OCI-LY1 (cell line): ENCODE results near the gene ZNF576.
"Not testable (repeated sequence)": the region's sequence is repeated elsewhere in the genome, so short reads cannot be mapped to it uniquely, and the experiment has no call there.

Source experiments
- H2AFZ ChIP-seq: fragments of 200-600 bp; sonication (generic), shearing (Covaris generic); 2 replicates; pipeline ENCODE4 v1.6.0; 2014; ENCODE audit warnings: antibody characterized with exemption, mild to moderate bottlenecking, low read length
- H3F3A ChIP-seq: fragments of 200-600 bp; sonication (generic), shearing (Covaris generic); 2 replicates; pipeline ENCODE4 v1.6.0; 2014; ENCODE audit warnings: mild to moderate bottlenecking, antibody characterized with exemption, low read length, moderate library complexity; ENCODE audit not compliant: insufficient read depth
- H3K27ac ChIP-seq: fragments of 200-600 bp; sonication (generic); 2 replicates; pipeline ENCODE4 v1.5.1; 2014; ENCODE audit warnings: low read length, mixed run types, mild to moderate bottlenecking, low read depth; ENCODE audit not compliant: poor library complexity, severe bottlenecking
- H3K27me3 ChIP-seq: fragments of 200-600 bp; sonication (generic); 2 replicates; pipeline ENCODE4 v1.6.0; 2014; ENCODE audit warnings: antibody characterized with exemption, mild to moderate bottlenecking, low read length, moderate library complexity; ENCODE audit not compliant: insufficient read depth
- H3K36me3 ChIP-seq: fragments of 200-600 bp; sonication (generic); 2 replicates; pipeline ENCODE4 v1.6.1; 2014; ENCODE audit warnings: mild to moderate bottlenecking, antibody characterized with exemption, low read length, moderate library complexity, mixed read lengths; ENCODE audit not compliant: insufficient read depth
- H3K4me1 ChIP-seq: fragments of 200-600 bp; sonication (generic); 2 replicates; pipeline ENCODE4 v1.5.1; 2014; ENCODE audit warnings: mild to moderate bottlenecking, low read length, moderate library complexity; ENCODE audit not compliant: insufficient read depth, severe bottlenecking
- H3K4me2 ChIP-seq: fragments of 200-600 bp; sonication (generic), shearing (Covaris generic); 2 replicates; pipeline ENCODE4 v1.6.1; 2014; ENCODE audit warnings: low read length
- H3K4me3 ChIP-seq: fragments of 200-600 bp; sonication (generic); 2 replicates; pipeline ENCODE4 v1.5.1; 2014; ENCODE audit warnings: low read length, low read depth, mild to moderate bottlenecking, mixed read lengths; ENCODE audit not compliant: poor library complexity, severe bottlenecking
- H3K79me2 ChIP-seq: fragments of 200-600 bp; shearing (Covaris generic); 2 replicates; pipeline ENCODE4 v1.6.1; 2016; ENCODE audit warnings: mixed run types, low read length, mixed read lengths; ENCODE audit not compliant: insufficient read depth
- H3K9ac ChIP-seq: fragments of 200-600 bp; sonication (generic), shearing (Covaris generic); 2 replicates; pipeline ENCODE4 v1.6.1; 2014; ENCODE audit warnings: mild to moderate bottlenecking, low read length, mixed read lengths
- H3K9me2 ChIP-seq: fragments of 200-600 bp; sonication (generic), shearing (Covaris generic); 2 replicates; pipeline ENCODE4 v1.6.1; 2014; ENCODE audit warnings: low read depth, mild to moderate bottlenecking, low read length, mixed read lengths
- H3K9me3 ChIP-seq: fragments of 200-600 bp; shearing (Covaris generic); 2 replicates; pipeline ENCODE4 v1.6.1; 2014; ENCODE audit warnings: low read length, mixed read lengths
- H4K20me1 ChIP-seq: fragments of 200-600 bp; sonication (generic), shearing (Covaris generic); 2 replicates; pipeline ENCODE4 v1.6.0; 2016; ENCODE audit warnings: mild to moderate bottlenecking, low read length; ENCODE audit not compliant: insufficient read depth
- CTCF ChIP-seq: fragments of 200-600 bp; sonication (generic), shearing (Covaris generic); IDR thresholded peaks from 2 replicates; pipeline ENCODE4 v1.5.1; 2017; ENCODE audit warnings: mild to moderate bottlenecking, antibody characterized with exemption, low read length, moderate library complexity, mixed read lengths
- EZH2 ChIP-seq: fragments of 200-600 bp; sonication (generic), shearing (Covaris generic); IDR thresholded peaks from 2 replicates; pipeline ENCODE4 v1.8.0; 2017; ENCODE audit warnings: borderline replicate concordance, mixed run types, mild to moderate bottlenecking, antibody characterized with exemption, low read length, moderate library complexity, mixed read lengths

The ZNF576 gene

DNA sequence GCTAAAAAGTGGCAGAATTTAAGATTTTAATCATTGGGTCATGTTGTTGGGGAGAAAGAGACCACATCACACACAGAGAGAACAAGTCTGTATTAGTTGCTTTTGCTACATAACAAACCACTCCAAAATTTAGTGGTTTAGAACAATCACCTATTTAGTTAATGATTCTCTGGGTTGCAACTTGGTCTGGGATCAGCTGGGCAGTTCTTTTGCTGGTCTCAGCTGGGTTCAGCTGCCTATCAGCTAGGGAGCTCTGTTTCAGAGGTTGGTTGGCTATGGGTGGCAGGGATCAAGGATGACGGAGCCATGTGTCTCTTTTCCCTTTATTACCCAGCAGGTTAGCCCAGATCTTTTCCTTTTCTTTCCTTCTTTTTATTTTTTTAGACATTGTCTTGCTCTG is 11.9 kb upstream of the ZNF576 start:
- Histone ChIP-seq H3K9me3 (no peaks in the 10 kb centered on the region), H3K4me1 (peaks cover 15% of the 10 kb centered on the region), H3K4me2 (no peak overlapping the region), H3K27ac (peak overlapping the region; percentile 36), H3K36me3 (no peaks in the 10 kb centered on the region), H3K9ac (no peak overlapping the region), H3K79me2 (no peaks in the 10 kb centered on the region), H2AFZ (peak overlapping the region; percentile 56; the same call in 1 of the 2 replicates), H3K9me2 (no peaks in the 10 kb centered on the region), H4K20me1 (no peaks in the 10 kb centered on the region), H3K4me3 (no peak overlapping the region), H3K27me3 (no peaks in the 10 kb centered on the region), H3F3A (no peaks in the 10 kb centered on the region)
- no peak for TF ChIP-seq CTCF
- no peak for TF ChIP-seq EZH2

DNA sequence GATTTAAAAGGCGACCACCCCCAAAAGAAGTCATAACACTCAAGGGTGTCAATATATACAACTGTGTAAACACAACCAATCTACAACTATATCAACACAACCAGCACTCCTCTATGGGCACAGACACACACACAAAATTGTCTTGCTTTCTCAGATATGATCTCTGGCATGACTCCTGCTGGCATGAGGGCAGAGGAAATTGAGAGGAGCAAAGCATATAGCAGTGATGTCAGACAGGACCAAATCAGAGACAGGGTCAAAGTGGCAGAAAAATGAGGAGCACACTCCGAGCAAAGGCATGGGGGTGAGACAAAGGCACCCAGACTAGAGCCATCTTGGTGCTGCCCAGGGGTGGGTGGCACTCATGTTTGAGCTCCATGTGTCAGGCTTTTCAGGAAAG is 10.0 kb upstream of the ZNF576 start:
- TF ChIP-seq EZH2 = no peak
- no peak for TF ChIP-seq CTCF
- Histone ChIP-seq H3K36me3 (no peaks in the 10 kb centered on the region; the same call in 1 of the 2 replicates), H3K27me3 (no peaks in the 10 kb centered on the region), H4K20me1 (no peaks in the 10 kb centered on the region), H3K9me2 (no peaks in the 10 kb centered on the region), H2AFZ (no peak overlapping the region), H3K79me2 (no peaks in the 10 kb centered on the region), H3K4me1 (peaks cover 20% of the 10 kb centered on the region), H3K9ac (no peak overlapping the region), H3K27ac (no peak overlapping the region), H3K4me2 (no peak overlapping the region), H3F3A (no peaks in the 10 kb centered on the region), H3K4me3 (no peak overlapping the region), H3K9me3 (no peaks in the 10 kb centered on the region)

DNA sequence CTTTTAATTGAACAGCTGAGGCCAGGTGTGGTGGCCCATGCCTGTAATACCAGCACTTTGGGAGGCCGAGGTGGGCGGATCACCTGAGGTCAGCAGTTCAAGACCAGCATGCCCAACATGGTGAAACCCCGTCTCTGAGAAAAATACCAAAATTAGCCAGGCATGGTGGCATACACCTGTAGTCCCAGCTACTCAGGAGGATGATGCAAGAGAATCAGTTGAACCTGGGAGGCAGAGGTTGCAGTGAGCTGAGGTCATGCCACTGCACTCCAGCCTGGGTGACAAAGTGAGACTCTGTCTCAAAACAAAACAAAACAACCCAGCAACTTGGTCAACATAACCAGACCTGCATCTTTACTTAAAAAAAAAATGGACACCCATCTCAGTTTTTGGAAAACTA is 9.4 kb upstream of the ZNF576 start:
- H3K9ac ChIP-seq, H3K27me3 ChIP-seq, H3K36me3 ChIP-seq, H3K4me3 ChIP-seq, H3K79me2 ChIP-seq, H2AFZ ChIP-seq, H4K20me1 ChIP-seq, H3K9me3 ChIP-seq, H3K27ac ChIP-seq, H3K4me2 ChIP-seq, H3F3A ChIP-seq, H3K9me2 ChIP-seq: not testable (repeated sequence)
- peaks cover 20% of the 10 kb centered on the region for H3K4me1 ChIP-seq

DNA sequence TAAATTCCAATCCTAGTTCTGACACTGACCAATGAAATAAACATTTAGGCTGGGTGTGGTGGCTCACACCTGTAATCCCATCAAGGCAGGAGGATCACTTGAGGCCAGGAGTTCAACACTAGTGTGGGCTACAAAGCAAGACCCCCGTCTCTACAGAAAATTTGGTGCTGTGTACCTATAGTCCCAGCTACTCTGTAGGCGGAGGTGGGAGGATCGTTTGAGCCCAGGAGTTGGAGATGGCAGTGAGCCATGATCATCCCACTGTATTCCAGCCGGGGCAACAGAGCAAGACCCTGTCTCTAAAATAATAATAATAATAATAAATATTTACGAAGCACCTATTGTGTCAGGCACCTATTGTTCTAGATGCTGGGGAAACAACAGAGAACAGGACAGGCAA is 7.1 kb upstream of the ZNF576 start:
- H3K4me2 ChIP-seq = no peak overlapping the region
- H3F3A ChIP-seq = no peaks in the 10 kb centered on the region
- TF ChIP-seq CTCF = no peak
- H2AFZ ChIP-seq = no peak overlapping the region
- no peaks in the 10 kb centered on the region for H3K79me2 ChIP-seq
- peaks cover 13% of the 10 kb centered on the region; the same call in 1 of the 2 replicates for H3K36me3 ChIP-seq
- no peaks in the 10 kb centered on the region for H3K9me2 ChIP-seq
- H3K9me3 ChIP-seq = no peaks in the 10 kb centered on the region
- H3K27ac ChIP-seq = no peak overlapping the region
- H3K4me1 ChIP-seq = peaks cover 12% of the 10 kb centered on the region
- no peak overlapping the region for H3K9ac ChIP-seq
- no peak overlapping the region for H3K4me3 ChIP-seq
- H3K27me3 ChIP-seq = no peaks in the 10 kb centered on the region
- no peaks in the 10 kb centered on the region for H4K20me1 ChIP-seq
